Adrenal gland (tissue), 5 donors: ENCODE measurements around the gene ADAMTS17.

ENCODE experiments used
- CTCF ChIP-seq, 6 experiments: fragments of 450-650 bp in 4 of 6; fragments of 200-600 bp in 2 of 6; sonication (generic) in 1 of 6; IDR thresholded peaks; 1 replicate in 5 of 6; 2 replicates in 1 of 6; pipeline versions ENCODE4 v1.5.1 to v1.8.0; 2016 to 2021; ENCODE audit warnings: antibody characterized with exemption in 6 of 6, mild to moderate bottlenecking in 2 of 6, moderate library complexity in 1 of 6
- POLR2A ChIP-seq, 2 donors: fragments of 450-650 bp; IDR thresholded peaks; one replicate each; pipeline ENCODE4 v1.6.1; 2017; ENCODE audit warnings: antibody characterized with exemption in 2 of 2, mild to moderate bottlenecking in 2 of 2, moderate library complexity in 1 of 2
- donor health status: DM: no; HTN: no; CAD: no.

- no peak for TF ChIP-seq POLR2A (IDR thresholded peaks at IDR 0.05)
- no peak for TF ChIP-seq CTCF (IDR thresholded peaks at IDR 0.05)
Observed at GRCh38 chr15:100373942-100374341, 32.2 kb upstream of the ADAMTS17 start.
